ENCODE measurements around the gene PTPN1. TPM values are rescaled to one million over a fixed set of nuclear protein-coding genes. Genes with fewer than 3 reads are reported as not detected.

Gene PTPN1
- total and polyA plus RNA-seq, 2 experiments from 2014 or later: 16.9 to 26.4 TPM

GRCh38 chr20:50629670-50630045, 119.5 kb downstream of the PTPN1 start:
- no peak overlapping the region for H3K4me3 ChIP-seq
- DNase-seq (ENCODE audit: low spot score): no peak
- no peak overlapping the region for H3K4me3 Mint-ChIP-seq
- H3K79me2 ChIP-seq (replicated peaks; ENCODE audit: insufficient read depth): no peaks in the 10 kb centered on the region
- H3K4me1 Mint-ChIP-seq: peaks cover 16% of the 10 kb centered on the region
- no peaks in the 10 kb centered on the region for H3F3A ChIP-seq (replicated peaks; ENCODE audit: low read depth)
- no peaks in the 10 kb centered on the region for H3K36me3 Mint-ChIP-seq (ENCODE audit: low read depth)
- no peaks in the 10 kb centered on the region for H3K27me3 ChIP-seq (ENCODE audit: insufficient read depth)
- H2AFZ ChIP-seq: no peak overlapping the region
- H3K27ac ChIP-seq (ENCODE audit: low read depth): no peak overlapping the region
- H3K27me3 Mint-ChIP-seq (ENCODE audit: insufficient read depth, low read depth, poor library complexity): peaks cover 11% of the 10 kb centered on the region
- H3K4me1 ChIP-seq (ENCODE audit: insufficient read depth): peaks cover 5% of the 10 kb centered on the region; the same call in 1 of the 2 replicates
- no peak overlapping the region for H3K27ac Mint-ChIP-seq
- ATAC-seq: no peak
- H3K9me3 Mint-ChIP-seq: no peaks in the 10 kb centered on the region
- no peak for TF ChIP-seq STAT1 (IDR thresholded peaks at IDR 0.05; ENCODE audit: unreplicated experiment)
- no peak for TF ChIP-seq JUNB (IDR thresholded peaks at IDR 0.05; ENCODE audit: unreplicated experiment)
- no peak for TF ChIP-seq EZH2phosphoT487 (IDR thresholded peaks at IDR 0.05; ENCODE audit: unreplicated experiment)
- TF ChIP-seq ZNF331 (CRISPR knock-in tag; IDR thresholded peaks at IDR 0.05; ENCODE audit: low read depth): no peak
- no peak for TF ChIP-seq EZH2 (IDR thresholded peaks at IDR 0.05; ENCODE audit: low read depth, unreplicated experiment)
- no peaks in the 10 kb centered on the region for H4K20me1 ChIP-seq (replicated peaks; ENCODE audit: insufficient read depth)
- no peak overlapping the region for H3K4me2 ChIP-seq
- no peaks in the 10 kb centered on the region for H3K9me2 ChIP-seq (ENCODE audit: insufficient read depth)
- no peaks in the 10 kb centered on the region for H3K36me3 ChIP-seq (ENCODE audit: insufficient read depth)

GRCh38 chr20:50630578-50631263, 120.5 kb downstream of the PTPN1 start:
- Histone ChIP-seq H2AFZ (no peak overlapping the region), H3K4me1 (ENCODE audit: insufficient read depth) (peaks cover 1% of the 10 kb centered on the region; the same call in 1 of the 2 replicates), H3F3A (replicated peaks; ENCODE audit: low read depth) (no peaks in the 10 kb centered on the region; the same call in 1 of the 2 replicates), H3K4me3 (no peak overlapping the region), H3K27ac (ENCODE audit: low read depth) (no peak overlapping the region), H3K36me3 (ENCODE audit: insufficient read depth) (no peaks in the 10 kb centered on the region), H3K4me2 (no peak overlapping the region), H3K27me3 (ENCODE audit: insufficient read depth) (no peaks in the 10 kb centered on the region), H3K79me2 (replicated peaks; ENCODE audit: insufficient read depth) (no peaks in the 10 kb centered on the region), H3K9me2 (ENCODE audit: insufficient read depth) (no peaks in the 10 kb centered on the region), H4K20me1 (replicated peaks; ENCODE audit: insufficient read depth) (no peaks in the 10 kb centered on the region)
- Mint-ChIP-seq H3K27me3 (ENCODE audit: insufficient read depth, low read depth, poor library complexity) (peaks cover 13% of the 10 kb centered on the region), H3K4me1 (peaks cover 15% of the 10 kb centered on the region), H3K27ac (no peak overlapping the region), H3K4me3 (no peak overlapping the region), H3K36me3 (ENCODE audit: low read depth) (no peaks in the 10 kb centered on the region; the same call in 2 of the 3 replicates), H3K9me3 (no peaks in the 10 kb centered on the region)
- ATAC-seq (no peak), DNase-seq (ENCODE audit: low spot score) (no peak)
- TF ChIP-seq CTCF (conservative IDR thresholded peaks at IDR 0.05; ENCODE audit: low read depth in 2 of 2) (no peak), JUNB (IDR thresholded peaks at IDR 0.05; ENCODE audit: unreplicated experiment) (no peak), POLR2AphosphoS5 (IDR thresholded peaks at IDR 0.05; ENCODE audit: low read depth) (no peak), EZH2phosphoT487 (IDR thresholded peaks at IDR 0.05; ENCODE audit: unreplicated experiment) (no peak), STAT1 (IDR thresholded peaks at IDR 0.05; ENCODE audit: unreplicated experiment) (no peak), ZNF331 (CRISPR knock-in tag; IDR thresholded peaks at IDR 0.05; ENCODE audit: low read depth) (no peak), NANOG (IDR thresholded peaks at IDR 0.05; ENCODE audit: borderline replicate concordance) (no peak), ZNF462 (CRISPR knock-in tag; IDR thresholded peaks at IDR 0.05) (no peak), CREB1 (CRISPR knock-in tag; IDR thresholded peaks at IDR 0.05; ENCODE audit: low read depth) (no peak), ZNF114 (CRISPR knock-in tag; IDR thresholded peaks at IDR 0.05) (no peak)

All from GM23338 (cell line).